ENCODE data around the gene TAC4. TPM values are rescaled to one million over a fixed set of nuclear protein-coding genes. Genes with fewer than 3 reads are reported as not detected.

TAC4 gene
- total and polyA plus RNA-seq, 4 donors, result not detected

- Histone ChIP-seq H3K27ac (ENCODE audit: low read depth in 1 of 2, low read length in 2 of 2) (no peak overlapping the region), H3K9me3 (ENCODE audit: control insufficient read depth, low read length) (no peaks in the 10 kb centered on the region), H3K36me3 (ENCODE audit: control insufficient read depth in 1 of 2, insufficient read depth in 2 of 2, low read length in 1 of 2) (no peaks in the 10 kb centered on the region), H3K4me3 (ENCODE audit: low read length in 2 of 2) (no peak overlapping the region), H3K4me1 (ENCODE audit: control insufficient read depth in 1 of 2, insufficient read depth in 2 of 2, low read length in 2 of 2) (peaks cover 0 to 2% of the 10 kb centered on the region in 2 donors), H3K27me3 (ENCODE audit: control insufficient read depth in 1 of 2, insufficient read depth in 2 of 2, low read length in 1 of 2) (no peaks in the 10 kb centered on the region)
- ATAC-seq (ENCODE audit: low FRiP score) (no peak), DNase-seq (no peak)
- WGBS, 2 donors, result 36 to 49% methylated on average over 3 of the region's 3 CpGs
- intact Hi-C loops (cut with DNase I), result no loop called here
Observed at GRCh38 chr17:49842371-49842770, 5.5 kb downstream of the TAC4 start.

- no peaks in the 10 kb centered on the region for H3K9me3 ChIP-seq (ENCODE audit: control insufficient read depth, low read length)
- no peaks in the 10 kb centered on the region for H3K36me3 ChIP-seq (ENCODE audit: control insufficient read depth in 1 of 2, insufficient read depth in 2 of 2, low read length in 1 of 2)
- no peaks in the 10 kb centered on the region for H3K27me3 ChIP-seq (ENCODE audit: control insufficient read depth in 1 of 2, insufficient read depth in 2 of 2, low read length in 1 of 2)
- DNase-seq, result peak in 1 of 2 donors; percentile 12
- H3K27ac ChIP-seq (ENCODE audit: low read depth in 1 of 2, low read length in 2 of 2), result no peak overlapping the region
- WGBS, 2 donors, result 91% methylated on average over 2 to 3 of the region's 3 CpGs
- ATAC-seq (ENCODE audit: low FRiP score), result no peak
- peaks cover 2 to 4% of the 10 kb centered on the region in 2 donors for H3K4me1 ChIP-seq (ENCODE audit: control insufficient read depth in 1 of 2, insufficient read depth in 2 of 2, low read length in 2 of 2)
- intact Hi-C loops (cut with DNase I), result no loop called here
- H3K4me3 ChIP-seq (ENCODE audit: low read length in 2 of 2), result no peak overlapping the region
Observed at GRCh38 chr17:49841548-49841947, 6.3 kb downstream of the TAC4 start.

DNA sequence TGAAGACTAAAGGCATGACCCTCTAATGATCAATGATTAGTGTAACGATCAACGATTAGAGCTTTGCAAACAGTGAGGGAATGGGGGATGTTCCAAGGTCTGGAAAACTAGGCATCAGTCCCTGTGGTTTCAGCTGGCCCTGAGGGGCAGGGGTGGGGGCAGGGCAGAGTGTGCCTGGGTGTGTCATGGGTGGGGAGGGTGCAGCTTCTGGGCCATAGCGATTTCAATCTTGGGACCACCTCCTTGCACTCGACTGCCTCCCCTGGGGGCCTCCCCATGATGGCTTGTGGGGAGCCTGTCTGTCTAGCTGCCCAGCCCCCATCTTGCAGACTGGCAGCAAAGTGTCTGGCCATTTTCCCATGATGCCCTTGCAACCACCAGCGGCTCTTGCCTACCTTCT, 8.4 kb downstream of the TAC4 start:
- no peak for DNase-seq
- WGBS, 2 donors, result 60 to 62% methylated on average over 5 of the region's 5 CpGs
- Histone ChIP-seq H3K27ac (ENCODE audit: low read depth in 1 of 2, low read length in 2 of 2) (no peak overlapping the region), H3K4me3 (ENCODE audit: low read length in 2 of 2) (no peak overlapping the region), H3K9me3 (ENCODE audit: control insufficient read depth, low read length) (no peaks in the 10 kb centered on the region), H3K27me3 (ENCODE audit: control insufficient read depth in 1 of 2, insufficient read depth in 2 of 2, low read length in 1 of 2) (no peaks in the 10 kb centered on the region), H3K4me1 (ENCODE audit: control insufficient read depth in 1 of 2, insufficient read depth in 2 of 2, low read length in 2 of 2) (peaks cover 2 to 4% of the 10 kb centered on the region in 2 donors), H3K36me3 (ENCODE audit: control insufficient read depth in 1 of 2, insufficient read depth in 2 of 2, low read length in 1 of 2) (no peaks in the 10 kb centered on the region)
- intact Hi-C loops (cut with DNase I), result loop anchor here in 1 of 2 donors (5.0 kb wide), 1 partner anchor 52 kb away; the partner anchor contains the start of gene KAT7
- no peak for ATAC-seq (ENCODE audit: low FRiP score)

- Histone ChIP-seq H3K9me3 (ENCODE audit: control insufficient read depth, low read length) (no peaks in the 10 kb centered on the region), H3K4me3 (ENCODE audit: low read length in 2 of 2) (no peak overlapping the region), H3K36me3 (ENCODE audit: control insufficient read depth in 1 of 2, insufficient read depth in 2 of 2, low read length in 1 of 2) (peaks cover 0 to 4% of the 10 kb centered on the region in 2 donors), H3K27me3 (ENCODE audit: control insufficient read depth in 1 of 2, insufficient read depth in 2 of 2, low read length in 1 of 2) (no peaks in the 10 kb centered on the region), H3K4me1 (ENCODE audit: control insufficient read depth in 1 of 2, insufficient read depth in 2 of 2, low read length in 2 of 2) (peaks cover 2 to 4% of the 10 kb centered on the region in 2 donors), H3K27ac (ENCODE audit: low read depth in 1 of 2, low read length in 2 of 2) (peak overlapping the region; percentile 61 to 98)
- intact Hi-C loops (cut with DNase I), result loop anchor here in 1 of 2 donors (5.0 kb wide), 1 partner anchor 49 kb away; the partner anchor contains the start of gene KAT7
- DNase-seq (peak in 1 of 2 donors; percentile 73), ATAC-seq (ENCODE audit: low FRiP score) (peak; percentile 69)
- 13 to 14% methylated on average over 16 of the region's 16 CpGs for WGBS, 2 donors
Observed at GRCh38 chr17:49836111-49837030, 11.5 kb downstream of the TAC4 start.

- peaks cover 0 to 4% of the 10 kb centered on the region in 2 donors for H3K36me3 ChIP-seq (ENCODE audit: control insufficient read depth in 1 of 2, insufficient read depth in 2 of 2, low read length in 1 of 2)
- peaks cover 4 to 6% of the 10 kb centered on the region in 2 donors for H3K4me1 ChIP-seq (ENCODE audit: control insufficient read depth in 1 of 2, insufficient read depth in 2 of 2, low read length in 2 of 2)
- intact Hi-C loops (cut with DNase I), result loop anchor here in 1 of 2 donors (2.0 to 5.0 kb wide), 2 partner anchors 48 to 77 kb away; partner anchors contain the start of gene KAT7
- peak overlapping the region; percentile 7 to 98 for H3K27ac ChIP-seq (ENCODE audit: low read depth in 1 of 2, low read length in 2 of 2)
- no peak for DNase-seq
- no peaks in the 10 kb centered on the region for H3K9me3 ChIP-seq (ENCODE audit: control insufficient read depth, low read length)
- H3K4me3 ChIP-seq (ENCODE audit: low read length in 2 of 2), result no peak overlapping the region
- 14 to 22% methylated on average over 7 of the region's 7 CpGs for WGBS, 2 donors
- no peaks in the 10 kb centered on the region for H3K27me3 ChIP-seq (ENCODE audit: control insufficient read depth in 1 of 2, insufficient read depth in 2 of 2, low read length in 1 of 2)
- ATAC-seq (ENCODE audit: low FRiP score), result no peak
Observed at GRCh38 chr17:49835472-49835871, 12.4 kb downstream of the TAC4 start.

DNA sequence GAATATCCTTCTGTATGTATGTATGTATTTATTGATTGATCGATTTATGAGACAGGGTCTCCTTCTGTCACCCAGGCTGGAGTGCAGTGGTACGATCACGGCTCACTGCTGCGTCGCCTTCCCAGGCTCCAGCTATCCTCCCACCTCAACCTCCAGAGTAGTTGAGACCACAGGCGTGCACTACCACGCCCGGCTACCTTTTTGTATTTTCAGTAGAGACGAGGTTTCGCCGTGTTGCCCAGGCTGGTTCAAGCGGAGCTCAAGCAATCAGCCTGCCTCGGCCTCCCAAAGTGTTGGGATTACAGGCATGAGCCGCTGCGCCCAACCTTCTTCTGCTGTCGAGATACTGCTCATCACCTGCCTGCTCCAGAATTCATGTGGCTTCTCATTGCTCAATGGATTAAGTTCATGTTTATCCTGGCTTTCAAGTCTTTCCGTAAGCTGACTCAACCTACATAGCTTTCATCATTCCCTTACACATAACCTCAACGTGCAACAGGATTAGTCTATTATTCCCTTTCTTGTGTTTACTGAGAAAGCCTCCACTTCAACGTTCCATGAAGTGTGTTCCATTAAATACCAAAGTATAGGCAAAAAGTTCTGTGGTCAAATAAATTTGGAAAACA, 13.6 kb downstream of the TAC4 start:
- no peak overlapping the region for H3K4me3 ChIP-seq (ENCODE audit: low read length in 2 of 2)
- H3K27ac ChIP-seq (ENCODE audit: low read depth in 1 of 2, low read length in 2 of 2), result no peak overlapping the region
- WGBS, 2 donors, result 95 to 97% methylated on average over 19 of the region's 19 CpGs
- peaks cover 4 to 6% of the 10 kb centered on the region in 2 donors for H3K4me1 ChIP-seq (ENCODE audit: control insufficient read depth in 1 of 2, insufficient read depth in 2 of 2, low read length in 2 of 2)
- ATAC-seq (ENCODE audit: low FRiP score) (no peak), DNase-seq (no peak)
- no peaks in the 10 kb centered on the region for H3K27me3 ChIP-seq (ENCODE audit: control insufficient read depth in 1 of 2, insufficient read depth in 2 of 2, low read length in 1 of 2)
- intact Hi-C loops (cut with DNase I), result loop anchor here in 1 of 2 donors (2.0 kb wide), 1 partner anchor 75 kb away; no protein-coding TSS in a partner anchor
- no peaks in the 10 kb centered on the region for H3K9me3 ChIP-seq (ENCODE audit: control insufficient read depth, low read length)
- H3K36me3 ChIP-seq (ENCODE audit: control insufficient read depth in 1 of 2, insufficient read depth in 2 of 2, low read length in 1 of 2), result peaks cover 0 to 4% of the 10 kb centered on the region in 2 donors

DNA sequence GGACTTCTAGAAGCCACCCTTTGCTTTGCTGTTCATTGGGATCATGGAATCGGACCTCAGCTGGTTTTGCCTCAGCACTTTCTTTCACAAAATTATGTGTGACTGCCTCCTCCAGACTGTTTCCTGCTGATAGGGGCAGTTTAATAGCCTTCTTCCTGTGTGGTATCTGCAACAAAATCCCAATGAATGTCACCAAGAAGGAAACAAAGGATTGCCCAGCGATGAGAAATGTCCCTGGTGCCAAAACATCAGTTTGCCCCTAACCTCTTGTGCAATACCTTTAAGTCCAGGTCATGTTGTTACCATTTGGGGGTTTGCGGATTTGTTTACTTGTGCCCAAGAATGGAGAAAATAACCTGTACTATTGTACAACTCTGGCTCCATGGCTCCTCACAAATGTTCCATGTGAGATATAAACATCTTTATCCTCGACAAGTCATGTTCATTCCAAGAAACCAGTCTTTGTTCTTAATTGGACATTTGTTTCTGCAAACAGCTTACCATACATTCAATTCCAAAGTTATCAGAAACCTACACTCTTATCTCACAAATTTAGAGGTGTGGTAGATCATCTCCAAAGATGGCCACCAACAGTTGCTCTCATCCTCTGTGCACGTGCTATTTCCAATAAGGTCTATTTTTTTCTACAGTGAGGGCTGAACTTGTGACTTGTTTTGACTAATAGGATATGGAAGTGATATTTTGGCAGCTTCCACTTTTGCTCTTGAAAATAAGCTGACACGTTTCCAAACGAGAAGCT, 14.8 kb downstream of the TAC4 start:
- Histone ChIP-seq H3K36me3 (ENCODE audit: control insufficient read depth in 1 of 2, insufficient read depth in 2 of 2, low read length in 1 of 2) (peaks cover 0 to 4% of the 10 kb centered on the region in 2 donors), H3K27ac (ENCODE audit: low read depth in 1 of 2, low read length in 2 of 2) (no peak overlapping the region)
- intact Hi-C loops (cut with DNase I), result no loop called here

GRCh38 chr17:49830605-49831004, 17.3 kb downstream of the TAC4 start:
- WGBS, 2 donors, result 4% methylated on average over 1 of the region's 1 CpG
- intact Hi-C loops (cut with DNase I), result no loop called here
- ATAC-seq (ENCODE audit: low FRiP score), result no peak

More for the DNA sequence above, 14.8 kb downstream of the TAC4 start:
- Histone ChIP-seq H3K9me3 (ENCODE audit: control insufficient read depth, low read length) (no peaks in the 10 kb centered on the region), H3K27me3 (ENCODE audit: control insufficient read depth in 1 of 2, insufficient read depth in 2 of 2, low read length in 1 of 2) (no peaks in the 10 kb centered on the region), H3K4me3 (ENCODE audit: low read length in 2 of 2) (no peak overlapping the region), H3K4me1 (ENCODE audit: control insufficient read depth in 1 of 2, insufficient read depth in 2 of 2, low read length in 2 of 2) (peaks cover 4 to 6% of the 10 kb centered on the region in 2 donors)
- 89 to 91% methylated on average over 7 of the region's 7 CpGs for WGBS, 2 donors
- DNase-seq (no peak), ATAC-seq (ENCODE audit: low FRiP score) (no peak)

More at GRCh38 chr17:49830605-49831004, 17.3 kb downstream of the TAC4 start:
- H3K27me3 ChIP-seq (ENCODE audit: control insufficient read depth in 1 of 2, insufficient read depth in 2 of 2, low read length in 1 of 2), result no peaks in the 10 kb centered on the region
- no peak for DNase-seq
- H3K9me3 ChIP-seq (ENCODE audit: control insufficient read depth, low read length), result no peaks in the 10 kb centered on the region
- peaks cover 0 to 6% of the 10 kb centered on the region in 2 donors for H3K4me1 ChIP-seq (ENCODE audit: control insufficient read depth in 1 of 2, insufficient read depth in 2 of 2, low read length in 2 of 2)
- H3K27ac ChIP-seq (ENCODE audit: low read depth in 1 of 2, low read length in 2 of 2), result peak overlapping the region in 1 of 2 donors; percentile 79
- H3K4me3 ChIP-seq (ENCODE audit: low read length in 2 of 2), result no peak overlapping the region
- peaks cover 5 to 9% of the 10 kb centered on the region in 2 donors for H3K36me3 ChIP-seq (ENCODE audit: control insufficient read depth in 1 of 2, insufficient read depth in 2 of 2, low read length in 1 of 2)

Data from aorta (tissue), 5 donors.